ENCODE results near the gene PCDH9. TPM values are rescaled to one million over a fixed set of nuclear protein-coding genes. Genes with fewer than 3 reads are reported as not detected.

Gene PCDH9
- total RNA-seq, 1 donor from 2014 or later = 10.4 TPM

- Histone ChIP-seq H3K4me1 (ENCODE audit: insufficient read depth, low read length) (no peaks in the 10 kb centered on the region), H3K79me2 (ENCODE audit: insufficient read depth, low read length) (no peaks in the 10 kb centered on the region), H3K4me2 (ENCODE audit: low read length) (no peak overlapping the region), H3K36me3 (ENCODE audit: insufficient read depth, low read length) (no peaks in the 10 kb centered on the region), H3K27ac (ENCODE audit: low read depth, low read length) (no peak overlapping the region), H4K20me1 (ENCODE audit: insufficient read depth, low read length) (no peaks in the 10 kb centered on the region), H3K9me3 (ENCODE audit: insufficient read depth, low read depth, low read length) (no peaks in the 10 kb centered on the region), H3K4me3 (ENCODE audit: insufficient read depth, low read depth, low read length) (no peak overlapping the region), H2AFZ (ENCODE audit: low read depth, low read length) (no peak overlapping the region), H3K27me3 (ENCODE audit: insufficient read depth, low read length) (no peaks in the 10 kb centered on the region), H3K9ac (ENCODE audit: low read length) (no peak overlapping the region)
- no peak for FAIRE-seq
- Mint-ChIP-seq H3K36me3 (ENCODE audit: low read depth, unreplicated experiment) (no peaks in the 10 kb centered on the region), H3K27me3 (ENCODE audit: low read depth, unreplicated experiment) (no peaks in the 10 kb centered on the region), H3K4me1 (ENCODE audit: low read depth, unreplicated experiment) (no peaks in the 10 kb centered on the region), H3K9me3 (ENCODE audit: unreplicated experiment) (no peaks in the 10 kb centered on the region), H3K27ac (ENCODE audit: unreplicated experiment) (no peak overlapping the region), H3K4me3 (ENCODE audit: unreplicated experiment) (no peak overlapping the region)
- TF ChIP-seq, protein P1, sequence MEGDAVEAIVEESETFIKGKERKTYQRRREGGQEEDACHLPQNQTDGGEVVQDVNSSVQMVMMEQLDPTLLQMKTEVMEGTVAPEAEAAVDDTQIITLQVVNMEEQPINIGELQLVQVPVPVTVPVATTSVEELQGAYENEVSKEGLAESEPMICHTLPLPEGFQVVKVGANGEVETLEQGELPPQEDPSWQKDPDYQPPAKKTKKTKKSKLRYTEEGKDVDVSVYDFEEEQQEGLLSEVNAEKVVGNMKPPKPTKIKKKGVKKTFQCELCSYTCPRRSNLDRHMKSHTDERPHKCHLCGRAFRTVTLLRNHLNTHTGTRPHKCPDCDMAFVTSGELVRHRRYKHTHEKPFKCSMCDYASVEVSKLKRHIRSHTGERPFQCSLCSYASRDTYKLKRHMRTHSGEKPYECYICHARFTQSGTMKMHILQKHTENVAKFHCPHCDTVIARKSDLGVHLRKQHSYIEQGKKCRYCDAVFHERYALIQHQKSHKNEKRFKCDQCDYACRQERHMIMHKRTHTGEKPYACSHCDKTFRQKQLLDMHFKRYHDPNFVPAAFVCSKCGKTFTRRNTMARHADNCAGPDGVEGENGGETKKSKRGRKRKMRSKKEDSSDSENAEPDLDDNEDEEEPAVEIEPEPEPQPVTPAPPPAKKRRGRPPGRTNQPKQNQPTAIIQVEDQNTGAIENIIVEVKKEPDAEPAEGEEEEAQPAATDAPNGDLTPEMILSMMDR (IDR thresholded peaks at IDR 0.05; ENCODE audit: insufficient read depth, low read depth, low read length) = no peak
- TF ChIP-seq EZH2 (IDR thresholded peaks at IDR 0.05; ENCODE audit: insufficient read depth, low read length) = no peak
- DNase-seq (ENCODE audit: low read depth) = no peak
Observed at GRCh38 chr13:67210208-67210607, 19.9 kb downstream of the PCDH9 start.

GRCh38 chr13:67208552-67208951 is 21.6 kb downstream of the PCDH9 start:
- H2AFZ ChIP-seq (ENCODE audit: low read depth, low read length) = no peak overlapping the region

GRCh38 chr13:67204764-67205163 is 25.4 kb downstream of the PCDH9 start:
- TF ChIP-seq EZH2 (IDR thresholded peaks at IDR 0.05; ENCODE audit: insufficient read depth, low read length) = no peak
- TF ChIP-seq, protein P1 (IDR thresholded peaks at IDR 0.05; ENCODE audit: insufficient read depth, low read depth, low read length) = no peak
- no peak overlapping the region for H3K4me3 ChIP-seq (ENCODE audit: insufficient read depth, low read depth, low read length)
- H3K9ac ChIP-seq (ENCODE audit: low read length) = no peak overlapping the region
- DNase-seq (ENCODE audit: low read depth) = peak; percentile 10
- no peaks in the 10 kb centered on the region for H3K9me3 Mint-ChIP-seq (ENCODE audit: unreplicated experiment)
- H3K9me3 ChIP-seq (ENCODE audit: insufficient read depth, low read depth, low read length) = no peaks in the 10 kb centered on the region
- FAIRE-seq = no peak
- H2AFZ ChIP-seq (ENCODE audit: low read depth, low read length) = no peak overlapping the region
- no peak overlapping the region for H3K27ac Mint-ChIP-seq (ENCODE audit: unreplicated experiment)
- H3K36me3 Mint-ChIP-seq (ENCODE audit: low read depth, unreplicated experiment) = no peaks in the 10 kb centered on the region
- H3K36me3 ChIP-seq (ENCODE audit: insufficient read depth, low read length) = no peaks in the 10 kb centered on the region
- H4K20me1 ChIP-seq (ENCODE audit: insufficient read depth, low read length) = no peaks in the 10 kb centered on the region
- H3K4me1 ChIP-seq (ENCODE audit: insufficient read depth, low read length) = no peaks in the 10 kb centered on the region
- no peak overlapping the region for H3K4me3 Mint-ChIP-seq (ENCODE audit: unreplicated experiment)
- no peaks in the 10 kb centered on the region for H3K79me2 ChIP-seq (ENCODE audit: insufficient read depth, low read length)
- H3K27me3 ChIP-seq (ENCODE audit: insufficient read depth, low read length) = no peaks in the 10 kb centered on the region
- no peak overlapping the region for H3K27ac ChIP-seq (ENCODE audit: low read depth, low read length)
- H3K4me1 Mint-ChIP-seq (ENCODE audit: low read depth, unreplicated experiment) = peaks cover 2% of the 10 kb centered on the region
- H3K4me2 ChIP-seq (ENCODE audit: low read length) = no peak overlapping the region
- no peaks in the 10 kb centered on the region for H3K27me3 Mint-ChIP-seq (ENCODE audit: low read depth, unreplicated experiment)

More at GRCh38 chr13:67208552-67208951, 21.6 kb downstream of the PCDH9 start:
- Histone ChIP-seq H3K4me1 (ENCODE audit: insufficient read depth, low read length) (no peaks in the 10 kb centered on the region), H4K20me1 (ENCODE audit: insufficient read depth, low read length) (no peaks in the 10 kb centered on the region), H3K27ac (ENCODE audit: low read depth, low read length) (no peak overlapping the region), H3K9ac (ENCODE audit: low read length) (no peak overlapping the region), H3K4me3 (ENCODE audit: insufficient read depth, low read depth, low read length) (no peak overlapping the region), H3K79me2 (ENCODE audit: insufficient read depth, low read length) (no peaks in the 10 kb centered on the region), H3K27me3 (ENCODE audit: insufficient read depth, low read length) (no peaks in the 10 kb centered on the region), H3K9me3 (ENCODE audit: insufficient read depth, low read depth, low read length) (no peaks in the 10 kb centered on the region), H3K4me2 (ENCODE audit: low read length) (no peak overlapping the region), H3K36me3 (ENCODE audit: insufficient read depth, low read length) (no peaks in the 10 kb centered on the region)
- FAIRE-seq (no peak), DNase-seq (ENCODE audit: low read depth) (no peak)
- no peaks in the 10 kb centered on the region for H3K36me3 Mint-ChIP-seq (ENCODE audit: low read depth, unreplicated experiment)
- TF ChIP-seq, protein P1 (IDR thresholded peaks at IDR 0.05; ENCODE audit: insufficient read depth, low read depth, low read length) = no peak
- TF ChIP-seq EZH2 (IDR thresholded peaks at IDR 0.05; ENCODE audit: insufficient read depth, low read length) = no peak
- H3K4me3 Mint-ChIP-seq (ENCODE audit: unreplicated experiment) = no peak overlapping the region
- H3K27me3 Mint-ChIP-seq (ENCODE audit: low read depth, unreplicated experiment) = no peaks in the 10 kb centered on the region
- no peak overlapping the region for H3K27ac Mint-ChIP-seq (ENCODE audit: unreplicated experiment)
- H3K9me3 Mint-ChIP-seq (ENCODE audit: unreplicated experiment) = no peaks in the 10 kb centered on the region
- H3K4me1 Mint-ChIP-seq (ENCODE audit: low read depth, unreplicated experiment) = peaks cover 2% of the 10 kb centered on the region

Data from astrocyte (in vitro differentiated cells and primary cell).